DND-41 (cell line): ENCODE results near the gene IGF2BP3.

Experiments used
- ATAC-seq: fragments of 200-7000 bp; cut with Tn5 transposase; 3 replicates; pipeline ENCODE4 v1.9.1; 2021; ENCODE audit warnings: low read depth; ENCODE audit not compliant: insufficient read depth
- DNase-seq: peaks from one replicate; pipeline ENCODE4 v3.0.0-alpha.2; 2020
- H2AFZ ChIP-seq: 2 replicates; pipeline ENCODE4 v1.6.0; 2012; ENCODE audit warnings: low read depth, low read length
- H3K27ac ChIP-seq: 2 replicates; pipeline ENCODE4 v1.5.1; 2012; ENCODE audit warnings: low read length, inconsistent platforms
- H3K27me3 ChIP-seq: fragments of 200-600 bp; sonication (generic); 2 replicates; pipeline ENCODE4 v1.6.0; 2012; ENCODE audit warnings: low read length, mild to moderate bottlenecking, inconsistent platforms; ENCODE audit not compliant: insufficient read depth, poor library complexity
- H3K36me3 ChIP-seq: 2 replicates; pipeline ENCODE4 v1.5.1; 2012; ENCODE audit warnings: low read length, inconsistent platforms; ENCODE audit not compliant: insufficient read depth
- H3K4me1 ChIP-seq: 2 replicates; pipeline ENCODE4 v1.5.1; 2012; ENCODE audit warnings: mild to moderate bottlenecking, low read length; ENCODE audit not compliant: insufficient read depth
- H3K4me2 ChIP-seq: 2 replicates; pipeline ENCODE4 v1.6.0; 2012; ENCODE audit warnings: mild to moderate bottlenecking, moderate library complexity, low read length, inconsistent platforms; ENCODE audit not compliant: insufficient read depth
- H3K4me3 ChIP-seq, 2 experiments: fragments of 200-600 bp in 1 of 2; shearing (Covaris generic) in 1 of 2; 2 replicates each; pipeline ENCODE4 v1.5.1; 2012 to 2016; ENCODE audit warnings: inconsistent platforms in 2 of 2, low read length in 2 of 2, mild to moderate bottlenecking in 2 of 2, low read depth in 1 of 2, moderate library complexity in 1 of 2
- H3K79me2 ChIP-seq: 2 replicates; pipeline ENCODE4 v1.6.0; 2012; ENCODE audit warnings: low read length, inconsistent platforms; ENCODE audit not compliant: insufficient read depth
- H3K9ac ChIP-seq: 2 replicates; pipeline ENCODE4 v1.6.0; 2012; ENCODE audit warnings: low read depth, mild to moderate bottlenecking, inconsistent platforms, low read length, moderate library complexity
- H3K9me3 ChIP-seq: 2 replicates; pipeline ENCODE4 v1.5.1; 2012; ENCODE audit warnings: low read length, moderate library complexity, mild to moderate bottlenecking, inconsistent platforms; ENCODE audit not compliant: insufficient read depth, severe bottlenecking
- H4K20me1 ChIP-seq: 2 replicates; pipeline ENCODE4 v1.6.0; 2012; ENCODE audit warnings: low read length; ENCODE audit not compliant: insufficient read depth
- CTCF ChIP-seq: IDR thresholded peaks from 2 replicates; pipeline ENCODE4 v1.5.1; 2012; ENCODE audit warnings: borderline replicate concordance, low read length, moderate library complexity, mild to moderate bottlenecking; ENCODE audit not compliant: poor library complexity, severe bottlenecking; ENCODE audit errors: extremely low read depth
- EZH2 ChIP-seq: IDR thresholded peaks from 3 replicates; pipeline ENCODE4 v1.6.1; 2012; ENCODE audit warnings: borderline replicate concordance, low read depth, mild to moderate bottlenecking, moderate library complexity, low read length, inconsistent platforms; ENCODE audit not compliant: severe bottlenecking

Gene IGF2BP3

GRCh38 chr7:23294549-23295400, 175.5 kb downstream of the IGF2BP3 start:
- Histone ChIP-seq H3K4me3 (no peak overlapping the region), H4K20me1 (no peaks in the 10 kb centered on the region), H3K9ac (no peak overlapping the region), H3K9me3 (no peaks in the 10 kb centered on the region), H3K36me3 (no peaks in the 10 kb centered on the region; the same call in 1 of the 2 replicates), H3K27me3 (no peaks in the 10 kb centered on the region), H3K27ac (no peak overlapping the region), H3K4me1 (peaks cover 14% of the 10 kb centered on the region), H2AFZ (no peak overlapping the region; the same call in 1 of the 2 replicates), H3K4me2 (no peak overlapping the region), H3K79me2 (peaks cover 9% of the 10 kb centered on the region)
- DNase-seq = no peak
- TF ChIP-seq CTCF (no peak), EZH2 (no peak)
- ATAC-seq = no peak

GRCh38 chr7:23293500-23294073, 176.7 kb downstream of the IGF2BP3 start:
- H2AFZ ChIP-seq = no peak overlapping the region
- ATAC-seq (no peak), DNase-seq (no peak)
- H3K36me3 ChIP-seq = no peaks in the 10 kb centered on the region
- H3K79me2 ChIP-seq = no peaks in the 10 kb centered on the region
- H3K27me3 ChIP-seq = no peaks in the 10 kb centered on the region
- H3K9ac ChIP-seq = no peak overlapping the region
- H4K20me1 ChIP-seq = no peaks in the 10 kb centered on the region
- no peak overlapping the region for H3K27ac ChIP-seq
- no peak for TF ChIP-seq CTCF
- no peak for TF ChIP-seq EZH2
- peaks cover 14% of the 10 kb centered on the region for H3K4me1 ChIP-seq
- H3K9me3 ChIP-seq = no peaks in the 10 kb centered on the region
- no peak overlapping the region for H3K4me2 ChIP-seq
- no peak overlapping the region for H3K4me3 ChIP-seq

GRCh38 chr7:23292623-23293022, 177.7 kb downstream of the IGF2BP3 start:
- Histone ChIP-seq H3K4me1 (peaks cover 10% of the 10 kb centered on the region), H3K4me2 (no peak overlapping the region), H3K4me3 (no peak overlapping the region), H3K36me3 (no peaks in the 10 kb centered on the region), H3K27me3 (no peaks in the 10 kb centered on the region), H3K79me2 (no peaks in the 10 kb centered on the region), H4K20me1 (no peaks in the 10 kb centered on the region), H3K9ac (no peak overlapping the region), H3K9me3 (no peaks in the 10 kb centered on the region), H3K27ac (no peak overlapping the region), H2AFZ (no peak overlapping the region)
- ATAC-seq = no peak
- no peak for TF ChIP-seq CTCF
- no peak for TF ChIP-seq EZH2
- DNase-seq = no peak
